Ishikawa (cell line): ENCODE results near the gene CHST5.

Experiments
- CEBPB ChIP-seq: IDR thresholded peaks from 2 replicates; pipeline ENCODE4 v1.6.1; 2012
- CREB1 ChIP-seq: IDR thresholded peaks from 2 replicates; pipeline ENCODE4 v1.6.1; 2012; ENCODE audit warnings: low read depth
- EGR1 ChIP-seq: IDR thresholded peaks from 2 replicates; pipeline ENCODE4 v1.6.1; 2012
- EP300 ChIP-seq: IDR thresholded peaks from 2 replicates; pipeline ENCODE4 v1.6.1; 2012; ENCODE audit warnings: borderline replicate concordance
- FOXM1 ChIP-seq: IDR thresholded peaks from 2 replicates; pipeline ENCODE4 v1.6.1; 2012; ENCODE audit warnings: low read depth, borderline replicate concordance
- NFIC ChIP-seq: IDR thresholded peaks from 2 replicates; pipeline ENCODE4 v1.6.1; 2012
- RAD21 ChIP-seq: IDR thresholded peaks from 2 replicates; pipeline ENCODE4 v1.6.1; 2012; ENCODE audit warnings: low read depth
- TAF1 ChIP-seq: IDR thresholded peaks from 2 replicates; pipeline ENCODE4 v1.6.1; 2012; ENCODE audit warnings: low read depth, mild to moderate bottlenecking
- TCF12 ChIP-seq: IDR thresholded peaks from 2 replicates; pipeline ENCODE4 v1.6.1; 2012; ENCODE audit warnings: low read depth
- TEAD4 ChIP-seq: IDR thresholded peaks from 2 replicates; pipeline ENCODE4 v1.6.1; 2012
- YY1 ChIP-seq: IDR thresholded peaks from 2 replicates; pipeline ENCODE4 v1.6.1; 2012; ENCODE audit warnings: low read depth
- ZBTB7A ChIP-seq: IDR thresholded peaks from 2 replicates; pipeline ENCODE4 v1.6.1; 2012; ENCODE audit warnings: low read depth
- TF ChIP-seq, protein P1 (sequence below): IDR thresholded peaks from 2 replicates; pipeline ENCODE4 v1.6.1; 2012; ENCODE audit warnings: low read depth, mild to moderate bottlenecking
- TF ChIP-seq, protein P2 (sequence below): IDR thresholded peaks from 2 replicates; pipeline ENCODE4 v1.6.1; 2012
- TF ChIP-seq, protein P3 (sequence below): IDR thresholded peaks from 2 replicates; pipeline ENCODE4 v1.6.1; 2012

Gene CHST5

DNA sequence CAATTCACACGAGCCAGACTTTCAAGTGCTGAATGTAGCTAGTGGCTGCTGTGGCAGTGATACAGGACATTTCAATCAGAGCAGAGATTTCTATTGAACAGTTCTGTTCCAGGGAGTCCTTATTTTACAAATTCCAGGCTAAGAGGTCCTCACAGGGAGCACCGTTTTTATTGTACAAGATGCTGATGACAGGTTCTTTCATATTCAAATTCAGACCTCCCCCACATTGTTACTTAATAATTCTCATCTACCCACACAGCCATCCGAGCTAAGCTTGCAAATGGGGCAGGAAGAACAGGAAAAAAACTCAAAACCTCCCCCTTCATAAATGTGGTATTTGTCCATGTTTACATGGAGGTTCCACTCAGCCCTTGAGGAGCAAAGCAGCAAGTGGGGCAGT, 40.0 kb upstream of the CHST5 start:
- TF ChIP-seq TCF12 (no peak), TAF1 (no peak), EGR1 (no peak), CEBPB (no peak), EP300 (no peak), YY1 (no peak), ZBTB7A (no peak), RAD21 (no peak), CREB1 (no peak), TEAD4 (no peak), FOXM1 (no peak), NFIC (no peak)
- TF ChIP-seq, protein P1, sequence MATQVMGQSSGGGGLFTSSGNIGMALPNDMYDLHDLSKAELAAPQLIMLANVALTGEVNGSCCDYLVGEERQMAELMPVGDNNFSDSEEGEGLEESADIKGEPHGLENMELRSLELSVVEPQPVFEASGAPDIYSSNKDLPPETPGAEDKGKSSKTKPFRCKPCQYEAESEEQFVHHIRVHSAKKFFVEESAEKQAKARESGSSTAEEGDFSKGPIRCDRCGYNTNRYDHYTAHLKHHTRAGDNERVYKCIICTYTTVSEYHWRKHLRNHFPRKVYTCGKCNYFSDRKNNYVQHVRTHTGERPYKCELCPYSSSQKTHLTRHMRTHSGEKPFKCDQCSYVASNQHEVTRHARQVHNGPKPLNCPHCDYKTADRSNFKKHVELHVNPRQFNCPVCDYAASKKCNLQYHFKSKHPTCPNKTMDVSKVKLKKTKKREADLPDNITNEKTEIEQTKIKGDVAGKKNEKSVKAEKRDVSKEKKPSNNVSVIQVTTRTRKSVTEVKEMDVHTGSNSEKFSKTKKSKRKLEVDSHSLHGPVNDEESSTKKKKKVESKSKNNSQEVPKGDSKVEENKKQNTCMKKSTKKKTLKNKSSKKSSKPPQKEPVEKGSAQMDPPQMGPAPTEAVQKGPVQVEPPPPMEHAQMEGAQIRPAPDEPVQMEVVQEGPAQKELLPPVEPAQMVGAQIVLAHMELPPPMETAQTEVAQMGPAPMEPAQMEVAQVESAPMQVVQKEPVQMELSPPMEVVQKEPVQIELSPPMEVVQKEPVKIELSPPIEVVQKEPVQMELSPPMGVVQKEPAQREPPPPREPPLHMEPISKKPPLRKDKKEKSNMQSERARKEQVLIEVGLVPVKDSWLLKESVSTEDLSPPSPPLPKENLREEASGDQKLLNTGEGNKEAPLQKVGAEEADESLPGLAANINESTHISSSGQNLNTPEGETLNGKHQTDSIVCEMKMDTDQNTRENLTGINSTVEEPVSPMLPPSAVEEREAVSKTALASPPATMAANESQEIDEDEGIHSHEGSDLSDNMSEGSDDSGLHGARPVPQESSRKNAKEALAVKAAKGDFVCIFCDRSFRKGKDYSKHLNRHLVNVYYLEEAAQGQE, result no peak
- TF ChIP-seq, protein P2, sequence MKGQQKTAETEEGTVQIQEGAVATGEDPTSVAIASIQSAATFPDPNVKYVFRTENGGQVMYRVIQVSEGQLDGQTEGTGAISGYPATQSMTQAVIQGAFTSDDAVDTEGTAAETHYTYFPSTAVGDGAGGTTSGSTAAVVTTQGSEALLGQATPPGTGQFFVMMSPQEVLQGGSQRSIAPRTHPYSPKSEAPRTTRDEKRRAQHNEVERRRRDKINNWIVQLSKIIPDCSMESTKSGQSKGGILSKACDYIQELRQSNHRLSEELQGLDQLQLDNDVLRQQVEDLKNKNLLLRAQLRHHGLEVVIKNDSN, result no peak
- TF ChIP-seq, protein P3, sequence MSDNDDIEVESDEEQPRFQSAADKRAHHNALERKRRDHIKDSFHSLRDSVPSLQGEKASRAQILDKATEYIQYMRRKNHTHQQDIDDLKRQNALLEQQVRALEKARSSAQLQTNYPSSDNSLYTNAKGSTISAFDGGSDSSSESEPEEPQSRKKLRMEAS, result no peak

DNA sequence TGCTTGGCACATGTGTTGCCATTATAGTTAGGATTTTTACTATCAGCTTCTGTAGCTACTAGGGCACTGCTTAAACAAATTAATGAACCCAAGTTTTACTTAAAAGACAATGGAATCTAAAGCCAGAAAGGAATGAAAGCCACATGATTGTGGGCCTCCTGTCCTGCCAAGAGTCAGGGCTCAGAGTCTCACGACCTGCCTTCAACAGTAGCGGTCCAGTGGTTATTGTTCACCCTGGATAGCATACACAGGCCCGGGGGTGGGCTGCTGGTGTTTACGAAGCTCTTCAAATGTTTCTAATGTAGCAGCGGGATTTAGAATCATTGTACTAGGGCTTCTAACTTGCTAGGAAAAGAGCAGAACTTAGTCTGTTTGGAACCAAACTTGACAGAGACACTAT, 38.0 kb upstream of the CHST5 start:
- TF ChIP-seq RAD21 (no peak), TEAD4 (no peak), TCF12 (no peak), EGR1 (no peak), YY1 (no peak), ZBTB7A (no peak)
- TF ChIP-seq, protein P2, result no peak
- TF ChIP-seq, protein P3, result no peak

DNA sequence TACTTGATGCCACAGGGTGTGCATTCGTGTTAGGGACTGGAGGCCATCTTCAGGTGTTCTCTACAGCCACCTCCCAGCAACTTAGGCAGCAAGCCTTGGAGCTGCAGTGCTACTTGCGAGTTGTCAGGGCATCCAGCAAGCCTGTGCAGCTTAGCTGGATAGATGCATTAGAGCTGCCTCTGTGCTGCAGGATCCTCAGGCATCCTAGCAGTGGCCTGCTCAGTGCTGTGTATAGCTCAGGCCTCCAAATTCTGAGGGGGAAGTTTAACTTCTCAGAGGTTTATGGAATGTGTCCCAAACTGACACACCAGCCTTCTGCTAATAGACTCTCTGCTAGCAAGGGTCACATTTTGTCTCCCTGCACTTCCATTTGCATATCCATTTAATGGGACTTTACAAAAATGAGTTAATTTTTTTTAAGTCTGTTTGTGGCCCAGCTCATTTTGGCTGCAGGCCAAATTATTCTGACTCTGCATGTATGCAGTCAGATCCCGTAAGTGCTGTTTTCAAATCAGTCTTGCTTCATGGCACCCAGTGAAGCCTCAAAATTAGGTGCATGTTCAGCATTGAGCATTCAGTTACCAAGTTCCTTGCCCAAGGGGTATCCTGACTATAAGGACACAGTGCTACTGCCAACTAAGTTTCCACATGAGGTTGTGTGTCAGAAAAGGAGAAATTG, 37.1 kb upstream of the CHST5 start:
- TF ChIP-seq, protein P3, result no peak
- TF ChIP-seq NFIC, result peak; percentile 44; the same call in 1 of the 2 replicates

DNA sequence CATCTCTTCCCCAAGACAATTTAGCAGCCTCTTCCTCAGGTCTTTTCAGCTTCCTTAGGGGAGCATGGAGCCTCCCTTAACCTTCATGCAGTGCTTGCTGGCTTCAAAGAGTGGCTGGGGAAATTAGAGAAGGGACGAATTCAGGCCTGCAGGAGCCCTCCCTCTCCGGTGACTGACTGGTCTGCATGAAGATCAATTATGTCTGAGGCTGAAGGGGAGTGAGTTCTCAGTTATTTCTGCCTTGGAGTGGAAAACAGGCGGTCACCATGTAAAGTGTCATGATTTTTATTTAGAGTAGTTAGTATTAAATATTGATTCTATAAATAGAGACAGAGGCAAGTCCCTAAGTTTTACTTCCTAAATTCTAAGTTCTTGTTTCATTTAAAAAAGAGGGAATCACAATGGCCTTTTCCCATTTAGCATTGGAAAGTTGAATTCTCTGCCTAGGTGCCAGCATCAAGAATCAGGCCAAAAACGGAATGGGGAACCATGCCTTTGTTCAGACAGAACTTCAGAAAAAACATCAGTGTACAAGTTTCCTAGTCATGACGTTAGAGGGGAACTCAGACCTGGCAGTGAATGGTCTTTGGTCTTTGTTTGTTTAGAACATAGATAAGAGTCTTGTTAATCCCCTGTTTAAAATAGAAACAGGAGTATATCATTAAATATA, 34.6 kb upstream of the CHST5 start:
- TF ChIP-seq CREB1 (no peak), TAF1 (no peak), CEBPB (no peak), ZBTB7A (no peak), RAD21 (no peak)
- TF ChIP-seq, protein P2, result no peak
- TF ChIP-seq, protein P1, result no peak

DNA sequence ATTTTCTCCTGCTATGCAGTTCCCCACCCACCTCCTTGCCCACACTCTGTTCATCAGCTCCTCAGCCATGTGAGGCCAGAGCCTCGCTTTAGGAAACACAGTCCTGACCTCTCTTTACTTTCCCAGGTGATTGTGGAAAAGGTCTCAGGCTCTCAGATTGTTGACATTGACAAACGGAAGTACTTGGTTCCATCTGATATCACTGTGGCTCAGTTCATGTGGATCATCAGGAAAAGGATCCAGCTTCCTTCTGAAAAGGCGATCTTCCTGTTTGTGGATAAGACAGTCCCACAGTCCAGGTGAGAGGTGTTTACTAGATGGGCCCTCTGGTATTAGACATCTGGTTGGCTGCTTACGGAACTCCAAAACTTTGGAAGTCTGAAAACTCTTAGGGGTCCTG, 32.0 kb upstream of the CHST5 start:
- TF ChIP-seq CREB1 (no peak), TEAD4 (no peak), CEBPB (no peak), ZBTB7A (no peak), TAF1 (no peak), YY1 (no peak), EP300 (no peak), TCF12 (no peak)
- TF ChIP-seq, protein P1, result no peak
- TF ChIP-seq, protein P2, result no peak
